Stimulated activated CD4-positive, alpha-beta T cell treated with anti-CD3 and anti-CD28 coated beads, Interleukin-2, amount 100 ng/mL, for 48 hours (primary cell): ENCODE results near the gene TBC1D9.
"Not testable (repeated sequence)": the region's sequence is repeated elsewhere in the genome, so short reads cannot be mapped to it uniquely, and the experiment has no call there.

ENCODE experiments used
- DNase-seq, 2 donors: peaks; one replicate each; pipeline ENCODE4 v3.0.0-alpha.2; 2020

The TBC1D9 gene

DNA sequence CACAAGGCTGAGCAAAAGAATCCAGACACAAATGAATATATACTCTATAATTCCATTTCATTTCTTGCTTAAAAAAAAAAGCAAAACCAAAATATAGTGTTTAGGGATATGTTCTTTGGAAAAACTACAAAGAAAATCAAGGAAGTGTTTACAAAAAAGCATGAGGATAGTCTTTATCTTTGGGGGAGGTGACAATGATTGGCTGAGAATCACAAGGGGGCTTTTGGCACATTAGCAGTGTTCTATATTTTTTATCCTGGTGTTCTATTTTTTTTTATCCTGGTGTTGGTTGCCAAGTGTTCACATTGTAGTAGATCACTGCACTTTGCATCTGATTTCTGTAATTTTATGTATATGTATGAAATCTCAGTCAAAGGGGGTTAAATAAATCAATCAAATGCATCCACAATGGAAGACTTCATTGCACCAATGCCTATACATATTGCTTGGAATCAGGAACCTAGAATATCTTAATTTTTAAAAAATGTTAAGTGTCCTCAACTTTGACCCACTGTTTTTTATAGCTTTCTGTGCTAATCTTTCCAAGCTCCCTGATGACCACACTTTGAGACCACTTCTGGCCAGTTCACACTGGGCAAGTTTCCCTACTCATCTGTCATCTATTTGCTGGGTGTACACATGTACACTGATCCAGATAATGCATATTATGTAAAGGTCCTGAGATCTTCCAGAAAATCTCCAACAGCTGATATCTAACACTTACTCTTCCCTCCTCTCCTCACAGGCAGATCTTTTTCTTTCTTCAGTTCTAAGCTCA, 3.7 kb downstream of the TBC1D9 start:
- no peak for DNase-seq

DNA sequence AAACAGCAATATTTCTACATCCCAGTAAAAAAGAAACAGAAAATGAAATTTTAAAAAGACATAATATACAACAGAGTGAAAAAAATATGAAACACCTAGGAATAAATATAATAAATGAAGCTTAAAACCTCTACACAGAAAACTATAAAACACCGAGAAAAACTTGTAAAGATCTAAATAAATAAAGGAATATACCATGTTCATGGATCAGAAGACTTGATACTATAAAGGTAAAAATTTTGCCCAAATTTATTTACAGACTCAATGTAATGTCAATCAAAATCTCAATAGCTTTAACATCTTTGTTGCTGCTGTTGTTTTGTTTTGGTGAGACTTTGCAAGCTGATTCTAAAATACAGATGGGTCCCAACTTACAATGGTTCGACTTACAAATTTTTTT, 5.7 kb downstream of the TBC1D9 start:
- DNase-seq: no peak

DNA sequence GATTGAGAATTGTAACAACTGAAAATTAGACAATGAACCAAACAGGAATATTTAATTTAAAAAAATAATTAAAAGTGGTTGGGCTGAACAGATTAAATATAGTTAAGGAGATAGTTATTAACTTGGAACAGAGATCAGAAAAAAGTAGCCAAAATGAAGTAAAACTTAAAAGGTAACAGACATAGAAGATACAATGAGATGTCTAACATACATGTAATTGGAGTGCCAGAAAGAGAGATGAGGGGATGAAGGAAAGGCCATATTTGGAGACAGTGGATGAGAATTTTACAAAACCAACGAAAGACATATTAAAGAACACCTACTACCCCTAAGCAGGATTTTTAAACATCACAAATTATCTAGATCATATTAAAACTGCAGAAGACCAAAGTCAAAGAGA, 8.0 kb downstream of the TBC1D9 start:
- DNase-seq: no peak

DNA sequence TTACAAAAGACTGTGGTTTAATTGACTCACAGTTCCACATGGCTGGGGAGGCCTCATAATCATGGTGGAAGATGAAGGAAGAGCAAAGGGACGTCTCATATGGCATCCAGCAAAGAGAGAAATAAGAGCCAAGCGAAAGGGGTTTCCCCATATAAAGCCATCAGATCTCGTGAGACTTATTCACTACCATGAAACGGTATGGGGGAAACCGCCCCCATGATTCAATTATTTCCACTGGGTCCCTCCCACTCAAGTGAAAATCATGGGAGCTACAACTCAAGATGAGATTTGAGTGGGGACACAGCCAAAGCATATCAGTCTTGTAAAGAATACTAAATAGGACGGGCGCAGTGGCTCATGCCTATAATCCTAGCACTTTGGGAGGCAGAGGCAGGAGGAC, 9.6 kb downstream of the TBC1D9 start:
- DNase-seq: not testable (repeated sequence)

DNA sequence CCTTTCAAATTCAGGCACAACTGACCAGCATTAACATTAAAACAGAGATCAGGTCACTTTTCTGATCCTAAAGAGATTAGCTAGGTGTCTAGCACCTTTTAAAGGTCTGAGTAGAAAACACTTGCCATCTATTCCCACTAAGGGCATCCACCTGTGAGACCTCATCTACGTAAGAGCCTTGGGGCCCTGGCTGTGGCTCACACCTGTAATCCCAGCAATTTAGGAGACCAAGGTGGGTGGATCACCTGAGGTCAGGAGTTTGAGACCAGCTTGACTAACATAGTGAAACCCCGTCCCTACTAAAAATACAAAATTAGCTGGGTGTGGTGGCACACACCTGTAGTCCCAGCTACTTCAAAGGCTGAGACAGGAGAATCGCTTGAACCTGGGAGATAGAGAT, 11.8 kb downstream of the TBC1D9 start:
- no peak for DNase-seq

DNA sequence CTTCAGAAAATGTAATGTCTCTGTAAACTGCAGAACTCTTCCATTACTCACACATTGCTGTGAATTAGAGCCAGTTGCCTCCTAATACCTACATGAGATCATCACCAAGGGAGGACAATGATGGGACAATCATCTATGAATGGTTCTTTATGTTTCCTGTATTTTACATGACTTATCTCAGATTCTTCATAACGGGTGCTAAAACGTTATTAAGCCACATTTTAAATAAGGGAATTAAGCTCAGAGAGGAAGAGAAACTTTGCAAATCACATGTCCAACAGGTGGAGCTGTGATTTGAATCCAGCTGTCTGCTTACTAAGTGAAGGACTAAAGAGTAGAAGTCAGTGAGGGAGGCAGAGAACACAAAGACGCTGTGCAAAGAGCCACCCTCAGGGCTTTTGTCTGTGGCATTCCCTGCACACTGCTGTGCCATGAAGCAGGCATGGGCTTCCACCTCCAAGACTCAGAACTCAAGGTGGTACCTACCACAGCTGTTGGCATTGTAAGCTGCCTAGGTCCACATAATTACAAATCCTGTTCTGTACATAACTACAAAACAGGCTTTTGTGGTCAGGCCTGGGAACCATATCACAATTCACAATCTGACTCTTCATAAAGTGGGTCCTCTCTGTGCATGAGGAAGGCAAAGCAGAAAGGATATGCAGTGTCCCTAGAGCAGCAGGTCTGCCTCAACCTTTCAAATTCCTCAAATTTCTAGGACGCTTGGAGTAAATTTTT, 12.8 kb downstream of the TBC1D9 start:
- DNase-seq: no peak

DNA sequence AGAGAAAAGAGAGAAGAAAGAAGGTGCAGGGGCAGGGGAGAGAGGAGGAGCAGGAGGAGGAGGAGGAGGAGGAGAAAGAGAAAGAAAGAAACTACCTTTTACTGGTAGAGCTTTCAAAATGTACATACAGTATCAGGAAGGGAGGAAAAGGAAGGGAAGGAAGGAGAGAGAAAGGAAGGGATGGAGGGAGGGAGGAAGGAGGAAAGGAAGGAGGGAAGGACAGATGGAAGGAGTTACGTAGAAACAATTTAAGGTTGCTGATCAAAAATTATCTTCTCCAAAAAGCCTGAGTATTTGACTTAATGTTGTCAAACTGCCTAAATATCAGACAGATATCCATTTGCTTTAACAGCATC, 13.4 kb downstream of the TBC1D9 start:
- no peak for DNase-seq

DNA sequence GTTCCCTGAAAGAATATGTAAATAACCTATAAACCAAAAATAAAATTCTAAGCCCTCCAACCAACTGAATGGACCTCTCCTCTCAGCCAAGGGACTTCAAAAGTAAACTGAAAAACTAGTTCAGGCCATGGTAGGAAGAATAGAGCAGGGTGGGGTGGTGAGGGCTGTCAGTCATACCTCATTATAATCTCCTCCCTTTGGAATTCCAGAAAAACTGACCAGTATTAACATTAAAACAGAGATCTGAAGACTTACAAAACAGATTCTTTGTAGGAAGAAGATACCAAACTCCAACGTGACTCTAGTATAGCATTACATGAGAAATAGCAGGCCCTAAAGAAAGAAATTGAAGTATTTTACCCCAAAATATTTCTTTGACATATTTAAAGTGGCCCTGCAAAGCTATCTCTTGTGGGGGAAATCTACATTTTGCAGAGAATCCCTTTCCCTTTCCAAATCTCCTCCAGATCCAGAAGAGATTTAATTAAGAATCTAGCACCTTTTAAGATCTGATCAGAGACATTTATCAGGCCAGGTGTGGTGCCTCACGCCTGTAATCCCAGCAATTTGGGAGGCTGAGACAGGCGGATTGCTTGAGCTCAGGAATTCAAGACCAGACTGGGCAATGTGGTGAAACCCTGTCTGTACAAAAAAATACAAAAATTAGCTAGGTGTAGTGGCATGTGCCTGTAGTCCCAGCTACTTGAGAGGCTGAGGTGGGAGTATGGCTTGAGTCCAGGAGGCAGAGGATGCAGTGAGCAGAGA, 15.1 kb downstream of the TBC1D9 start:
- DNase-seq: no peak

DNA sequence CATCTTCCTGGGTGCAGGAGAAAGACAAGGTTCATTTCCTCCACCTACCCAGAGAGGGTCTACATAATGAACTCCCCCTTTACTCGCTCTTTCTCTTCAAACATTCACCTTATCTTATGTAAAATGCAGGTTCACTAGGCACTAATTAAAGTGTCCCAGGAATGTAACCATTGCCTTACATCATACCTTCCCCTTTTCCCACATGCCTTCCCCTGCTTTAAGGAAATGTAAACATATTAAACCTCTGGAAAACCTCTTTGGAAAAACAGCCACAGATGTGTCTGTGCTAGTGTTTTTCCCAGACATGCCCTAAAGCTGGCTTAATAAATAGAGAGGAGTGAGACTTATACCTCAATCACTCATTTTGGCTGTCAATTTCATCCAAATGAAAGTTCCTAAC, 15.8 kb downstream of the TBC1D9 start:
- DNase-seq: no peak

DNA sequence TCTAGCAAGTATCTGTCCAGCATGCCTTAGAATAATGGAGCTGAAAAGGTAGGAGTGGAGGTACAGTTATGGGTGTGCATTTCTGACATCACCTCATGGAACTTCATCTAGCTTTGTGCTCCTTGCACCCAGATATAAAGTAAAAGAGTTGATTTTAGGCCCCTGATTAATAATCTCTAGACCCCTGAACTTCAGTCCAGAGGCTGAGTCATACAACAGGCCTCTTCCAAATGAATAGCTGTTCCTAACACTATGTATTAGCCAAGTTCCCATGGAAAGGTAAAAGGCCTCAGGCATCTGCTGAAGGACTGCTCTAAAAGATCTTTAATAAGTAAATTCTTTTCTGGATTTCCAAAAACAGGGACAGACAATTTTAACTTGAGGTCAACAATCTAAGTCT, 16.2 kb downstream of the TBC1D9 start:
- DNase-seq: no peak

DNA sequence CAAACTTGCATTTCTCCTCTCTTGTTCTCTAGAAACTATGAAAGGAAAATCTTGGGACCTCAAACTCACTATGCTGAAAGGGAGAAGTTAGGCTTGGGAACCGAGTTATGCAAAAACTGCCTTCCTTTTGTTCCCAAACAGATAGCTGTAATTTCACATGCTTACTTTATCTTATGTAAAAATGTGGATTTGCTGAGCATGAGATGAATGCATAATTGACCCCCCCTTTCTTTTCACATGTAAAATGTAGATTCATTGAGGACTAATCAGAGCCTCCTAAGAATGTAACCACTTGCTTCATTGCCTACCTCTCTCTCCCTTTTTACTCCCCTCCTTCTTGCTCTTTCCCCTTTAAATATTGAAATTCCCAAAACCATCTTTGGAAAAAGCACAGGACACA, 18.0 kb downstream of the TBC1D9 start:
- DNase-seq: no peak

DNA sequence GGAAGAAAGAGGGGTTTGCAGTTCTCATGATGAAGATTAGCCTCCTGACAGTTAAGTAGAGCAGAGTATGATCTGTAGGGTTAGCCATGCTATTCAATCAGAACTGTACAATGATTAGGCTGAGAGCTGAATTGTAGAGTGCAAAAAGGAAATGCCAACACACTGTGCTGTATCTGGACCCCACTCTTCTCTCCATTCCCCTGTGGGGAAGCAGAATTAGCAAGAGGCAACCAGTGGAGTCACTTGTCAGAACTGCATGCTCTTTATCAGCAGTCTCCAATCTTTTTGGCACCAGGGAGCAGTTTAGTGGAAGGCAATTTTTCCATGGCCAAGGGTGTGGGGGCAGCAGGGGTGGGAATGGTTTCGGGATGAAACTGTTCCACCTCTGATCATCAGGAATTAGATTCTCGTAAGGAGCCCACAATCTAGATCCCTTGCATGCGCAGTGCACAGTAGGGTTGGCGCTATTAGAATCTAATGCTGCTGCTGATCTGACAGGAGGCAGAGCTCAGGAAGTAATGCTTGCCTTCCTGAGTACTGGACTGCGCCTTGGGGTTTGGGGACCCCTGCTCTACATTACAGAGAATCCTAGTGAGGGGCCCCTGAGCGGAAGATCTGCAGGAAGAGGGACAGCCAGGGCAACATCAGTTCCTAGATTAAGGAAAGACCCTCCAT, 19.4 kb downstream of the TBC1D9 start:
- no peak for DNase-seq

DNA sequence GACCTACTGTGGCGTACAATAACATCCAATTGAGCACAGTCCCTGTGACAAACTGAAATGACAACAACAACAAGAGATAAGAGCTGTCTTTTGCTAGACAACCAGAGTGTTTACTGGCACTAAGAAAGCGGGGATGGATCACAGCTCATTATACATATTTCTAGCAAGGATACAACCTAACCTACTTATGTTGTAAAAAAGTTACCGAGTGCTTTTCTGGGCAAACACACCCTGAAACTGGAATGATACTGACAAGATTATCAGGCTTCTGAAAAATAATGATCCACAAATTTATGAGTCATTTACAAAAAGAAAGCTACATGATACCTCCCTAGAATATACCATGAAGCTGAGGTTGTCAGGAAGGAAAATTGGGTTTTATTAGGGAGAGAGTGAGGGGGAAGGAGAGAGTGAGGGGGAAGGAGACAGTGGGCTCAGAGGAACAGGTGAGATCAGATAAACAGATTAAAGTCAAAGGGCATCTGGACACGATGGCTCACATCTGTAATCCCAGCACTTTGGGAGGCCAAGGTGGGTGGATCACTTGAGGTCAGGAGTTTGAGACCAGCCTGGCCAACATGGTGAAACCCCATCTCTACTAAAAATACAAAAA, 20.3 kb downstream of the TBC1D9 start:
- no peak for DNase-seq

DNA sequence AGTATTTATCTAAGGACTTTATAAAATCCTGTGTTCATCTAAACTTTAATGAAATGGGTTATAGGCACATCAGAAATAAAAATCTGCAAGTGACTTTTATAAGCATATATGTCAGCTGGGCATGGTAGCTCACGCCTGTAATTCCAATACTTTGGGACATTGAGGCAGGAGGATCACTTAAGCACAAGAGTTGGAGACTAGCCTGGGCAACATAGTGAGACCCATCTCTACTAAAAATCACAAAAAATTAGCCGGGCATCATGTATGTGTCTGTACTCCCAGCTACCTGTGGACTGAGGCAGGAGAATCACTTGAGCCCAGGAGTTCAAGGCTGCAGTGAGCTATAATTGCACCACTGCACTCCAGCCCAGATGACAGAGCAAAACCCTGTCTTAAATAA, 20.9 kb downstream of the TBC1D9 start:
- no peak for DNase-seq

DNA sequence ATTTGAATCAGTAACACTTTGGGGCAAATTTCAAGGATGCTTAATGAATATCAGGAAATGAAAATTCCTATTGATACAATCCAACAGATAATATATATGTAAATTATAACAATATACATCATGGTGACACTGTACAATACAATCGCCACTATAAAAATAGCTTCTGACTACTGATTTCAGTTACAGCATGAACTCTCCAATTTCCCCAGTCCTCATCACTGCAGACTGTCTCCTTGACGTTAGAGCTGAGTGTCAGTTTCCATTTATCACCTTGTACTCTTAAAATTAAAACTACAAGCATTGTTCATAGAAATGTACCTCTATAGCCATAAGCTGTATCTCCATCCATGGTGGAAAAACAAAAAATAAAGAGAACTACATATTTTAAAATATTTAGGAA, 23.4 kb downstream of the TBC1D9 start:
- DNase-seq: no peak

DNA sequence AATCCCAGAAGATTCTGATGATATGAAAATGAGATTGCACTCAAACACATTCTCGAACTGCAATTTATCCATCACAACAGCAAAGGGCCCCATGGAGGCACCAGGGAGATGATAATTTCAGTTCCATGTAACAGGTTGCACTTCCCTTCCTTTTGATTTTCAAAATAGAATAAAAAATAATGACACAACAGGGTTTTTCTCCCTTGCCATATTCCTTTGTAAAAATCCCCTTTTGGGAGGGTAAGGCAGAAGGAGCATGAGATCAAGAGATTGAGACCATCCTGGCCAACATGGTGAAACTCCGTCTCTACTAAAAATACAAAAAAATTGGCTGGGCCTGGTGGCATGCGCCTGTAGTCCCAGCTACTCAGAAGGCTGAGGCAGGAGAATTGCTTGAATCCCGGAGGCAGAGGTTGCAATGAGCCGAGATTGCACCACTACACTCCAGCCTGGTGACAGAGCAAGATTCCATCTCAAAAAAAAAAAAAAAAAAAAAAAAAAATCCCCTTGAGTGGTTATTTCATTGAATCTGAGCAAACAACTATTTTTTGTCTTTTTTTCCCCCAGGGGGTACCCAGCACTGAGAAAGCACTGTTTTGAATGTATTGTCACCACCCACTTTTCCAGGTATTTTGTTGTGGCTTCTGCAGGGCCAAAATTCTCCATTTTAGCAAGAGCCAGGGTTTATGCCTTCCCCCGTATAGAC, 26.7 kb downstream of the TBC1D9 start:
- no peak for DNase-seq

DNA sequence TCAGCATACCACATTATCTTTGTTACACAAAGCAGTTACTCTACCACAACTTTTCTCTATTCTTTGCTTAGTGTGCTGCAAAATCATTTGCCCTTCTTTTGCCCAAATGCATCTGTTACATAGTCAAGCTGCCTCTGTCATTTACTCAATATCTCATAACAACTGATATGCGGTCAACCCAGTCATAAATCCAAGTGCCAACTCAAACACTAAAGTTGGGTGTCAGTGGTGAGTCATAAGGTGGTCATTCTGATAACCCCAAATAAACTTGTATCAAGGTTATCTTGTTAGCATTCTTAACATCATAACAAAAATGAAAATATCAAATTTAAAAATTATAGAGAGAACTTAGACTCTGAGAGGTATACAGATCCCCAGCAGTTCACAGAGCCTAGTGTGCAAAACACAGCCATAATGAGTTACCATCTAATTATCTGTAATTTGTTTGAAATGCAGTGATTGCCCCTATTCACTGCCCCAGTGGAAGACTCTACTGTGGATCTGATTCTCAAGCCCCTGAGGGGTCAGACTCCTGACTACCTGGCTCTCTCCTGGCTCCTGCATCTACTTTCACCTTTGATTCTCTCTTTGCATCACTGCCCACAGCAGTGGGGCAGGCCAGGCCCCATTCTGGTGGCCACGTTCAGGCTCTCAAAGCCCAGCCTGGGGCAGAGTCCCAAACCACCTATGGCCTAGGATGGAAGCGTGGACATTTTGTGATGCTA, 29.2 kb downstream of the TBC1D9 start:
- DNase-seq: no peak

DNA sequence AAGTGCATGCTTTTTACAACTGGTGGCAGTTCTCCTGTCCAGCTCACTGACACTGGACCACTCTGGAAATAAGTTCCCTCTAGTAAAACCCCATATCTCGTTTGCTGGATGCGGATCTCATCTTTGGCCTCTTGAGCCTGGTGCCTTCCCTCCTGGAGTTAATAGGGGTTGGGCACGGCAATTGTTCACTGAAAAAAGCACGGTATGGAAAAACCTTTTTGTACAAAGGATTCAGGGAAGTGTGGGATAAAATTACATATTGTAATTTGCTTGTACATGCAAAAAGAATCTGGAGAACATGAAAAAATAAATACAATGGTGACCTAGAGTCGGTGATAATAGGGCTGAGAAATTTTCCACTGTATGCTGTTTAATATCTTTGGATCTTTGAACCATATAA, 30.6 kb downstream of the TBC1D9 start:
- DNase-seq: no peak

DNA sequence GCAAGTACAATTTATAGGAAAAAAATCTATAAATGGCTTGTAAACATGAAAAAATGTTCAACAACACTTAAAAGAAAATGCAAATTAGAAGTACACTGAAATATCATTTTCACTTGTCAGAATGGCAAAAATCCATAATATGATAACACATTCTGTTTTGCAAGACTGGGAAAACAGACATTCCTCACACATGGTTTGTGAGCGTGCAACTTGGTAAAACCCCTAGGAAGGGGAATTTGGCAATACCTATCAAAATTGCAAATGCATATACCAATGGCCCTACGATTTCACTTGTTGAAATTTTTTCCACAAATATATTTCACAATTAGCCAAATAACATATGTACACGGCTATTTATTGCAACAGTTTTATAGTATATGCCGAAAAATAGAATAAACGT, 31.4 kb downstream of the TBC1D9 start:
- DNase-seq: no peak

DNA sequence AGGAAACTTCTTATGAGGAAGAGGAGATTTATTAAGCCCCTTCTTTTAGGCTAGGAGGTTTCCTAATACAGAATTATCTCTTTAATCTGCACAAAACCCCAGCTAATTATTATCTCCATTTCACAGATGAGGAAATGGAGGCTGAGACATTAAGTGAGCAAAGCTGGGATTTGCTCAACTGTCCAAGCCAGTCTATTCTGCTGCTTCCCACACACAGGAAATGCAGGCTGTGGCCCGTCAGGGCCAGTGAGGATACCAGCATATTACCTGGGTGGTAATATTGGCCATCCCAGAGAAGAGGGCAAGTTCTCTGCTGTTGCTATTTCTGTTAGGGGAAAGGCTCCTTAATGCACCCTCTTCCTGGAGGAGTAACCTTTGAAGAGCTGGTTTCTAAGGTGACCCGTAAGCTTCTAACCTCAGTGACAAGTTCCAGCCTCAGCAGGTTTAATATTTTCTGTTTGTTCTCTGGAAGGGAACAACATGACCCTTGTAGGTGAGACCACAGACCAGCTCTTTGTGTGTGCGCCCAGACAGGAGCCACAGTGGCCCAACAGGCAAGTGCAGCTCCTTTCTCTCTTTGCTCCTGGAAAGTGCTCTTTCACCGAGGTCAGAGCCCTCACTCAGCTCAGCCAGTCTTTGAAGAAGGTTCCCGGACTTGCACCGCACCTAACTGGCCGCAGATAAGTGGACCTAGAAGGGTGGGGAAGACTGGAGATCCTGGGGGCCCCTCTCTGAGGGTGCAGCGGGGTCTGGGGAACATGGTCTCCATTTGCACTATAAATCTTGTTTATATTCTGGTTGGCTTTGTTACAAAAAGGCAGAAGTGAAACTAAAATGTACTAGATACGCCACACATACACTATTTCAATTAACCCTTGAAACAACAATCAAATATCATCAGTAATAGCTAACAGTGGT, 35.5 kb downstream of the TBC1D9 start:
- DNase-seq: no peak
